GM12872 (cell line): Measurements from ENCODE around the gene INSC.

Source experiments
- TF ChIP-seq, protein P1 (sequence below): IDR thresholded peaks from 3 replicates; pipeline ENCODE4 v1.5.1; 2011; ENCODE audit warnings: low read depth, mild to moderate bottlenecking, low read length, moderate library complexity; ENCODE audit not compliant: insufficient read depth

The INSC gene

DNA sequence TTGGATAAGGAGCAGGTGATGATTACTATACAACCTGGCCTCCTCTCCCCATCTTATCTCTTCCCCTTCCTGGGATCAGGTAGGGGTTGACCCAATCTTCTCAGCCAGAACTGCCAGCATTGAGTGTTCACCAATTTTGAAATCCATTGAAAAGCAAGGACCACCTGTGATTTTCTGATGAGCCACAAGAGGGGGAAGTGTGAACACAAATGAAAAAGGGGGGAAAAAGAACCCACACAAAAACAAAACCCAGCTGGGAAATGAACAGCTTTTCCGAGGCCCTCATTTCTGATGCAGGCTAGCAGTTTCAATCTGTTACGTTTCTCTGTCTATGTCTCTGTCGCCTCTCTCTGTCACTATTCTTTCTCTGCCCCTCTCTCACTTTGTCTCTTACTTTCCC lies 161.9 kb downstream of the INSC start:
- TF ChIP-seq, protein P1, sequence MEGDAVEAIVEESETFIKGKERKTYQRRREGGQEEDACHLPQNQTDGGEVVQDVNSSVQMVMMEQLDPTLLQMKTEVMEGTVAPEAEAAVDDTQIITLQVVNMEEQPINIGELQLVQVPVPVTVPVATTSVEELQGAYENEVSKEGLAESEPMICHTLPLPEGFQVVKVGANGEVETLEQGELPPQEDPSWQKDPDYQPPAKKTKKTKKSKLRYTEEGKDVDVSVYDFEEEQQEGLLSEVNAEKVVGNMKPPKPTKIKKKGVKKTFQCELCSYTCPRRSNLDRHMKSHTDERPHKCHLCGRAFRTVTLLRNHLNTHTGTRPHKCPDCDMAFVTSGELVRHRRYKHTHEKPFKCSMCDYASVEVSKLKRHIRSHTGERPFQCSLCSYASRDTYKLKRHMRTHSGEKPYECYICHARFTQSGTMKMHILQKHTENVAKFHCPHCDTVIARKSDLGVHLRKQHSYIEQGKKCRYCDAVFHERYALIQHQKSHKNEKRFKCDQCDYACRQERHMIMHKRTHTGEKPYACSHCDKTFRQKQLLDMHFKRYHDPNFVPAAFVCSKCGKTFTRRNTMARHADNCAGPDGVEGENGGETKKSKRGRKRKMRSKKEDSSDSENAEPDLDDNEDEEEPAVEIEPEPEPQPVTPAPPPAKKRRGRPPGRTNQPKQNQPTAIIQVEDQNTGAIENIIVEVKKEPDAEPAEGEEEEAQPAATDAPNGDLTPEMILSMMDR: peak; percentile 13; the same call in 1 of the 3 replicates

DNA sequence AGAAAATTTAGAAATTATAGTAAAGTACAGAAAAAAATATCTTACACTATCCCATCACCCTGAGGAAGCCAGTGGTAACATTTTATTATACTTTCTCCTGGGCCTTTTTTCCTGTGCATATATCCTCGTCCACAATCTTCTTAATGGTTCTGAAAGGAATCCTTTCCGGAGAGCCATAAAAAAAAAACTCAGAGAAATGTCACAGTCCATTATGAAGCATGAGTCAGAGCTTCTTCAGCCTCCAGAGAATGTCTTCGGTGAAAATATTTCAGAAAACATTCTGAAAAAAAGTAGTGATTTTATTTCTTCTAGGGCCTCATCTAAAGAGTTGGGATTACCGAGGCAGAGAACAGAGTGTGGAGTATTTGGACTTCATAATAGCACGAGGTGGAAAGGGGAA lies 163.4 kb downstream of the INSC start:
- TF ChIP-seq, protein P1: no peak

DNA sequence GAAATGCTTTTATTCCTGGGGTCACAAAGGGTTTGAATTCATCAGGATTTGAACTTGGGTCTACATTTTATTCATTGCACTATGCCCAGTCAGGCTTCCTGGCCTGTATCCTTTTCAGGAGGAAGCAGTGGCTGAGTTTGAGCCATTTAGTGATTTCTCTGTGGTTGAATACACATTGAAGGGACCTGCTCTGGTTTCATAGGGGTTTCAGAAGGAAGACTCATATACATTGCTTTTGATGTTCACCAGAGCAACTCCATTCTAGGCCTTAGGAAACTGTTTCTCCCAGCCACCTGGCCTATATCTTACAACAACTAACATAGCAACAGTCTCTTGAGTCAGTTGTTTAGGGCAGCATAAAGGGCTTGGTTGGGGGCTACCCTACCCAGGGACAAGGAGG lies 165.7 kb downstream of the INSC start:
- TF ChIP-seq, protein P1: no peak

DNA sequence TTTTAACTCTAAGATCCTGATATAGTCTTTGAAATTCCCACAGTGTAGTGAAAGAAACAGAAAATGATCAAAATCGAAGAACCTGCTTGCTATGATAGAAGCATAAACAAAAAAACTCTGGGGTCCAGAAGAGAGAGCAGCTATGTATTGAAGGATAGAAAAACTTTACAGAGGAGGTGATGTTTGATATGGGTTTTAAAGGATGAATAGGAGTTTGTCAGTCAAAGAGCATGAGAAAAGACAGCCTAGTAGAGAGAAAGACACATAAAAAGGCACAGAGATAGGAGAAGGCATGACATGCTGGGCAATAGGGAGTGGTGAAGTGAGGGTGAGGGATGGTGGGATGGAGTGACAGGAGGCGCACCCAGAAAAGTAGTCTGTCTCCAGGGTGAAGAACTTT lies 168.0 kb downstream of the INSC start:
- TF ChIP-seq, protein P1: no peak

DNA sequence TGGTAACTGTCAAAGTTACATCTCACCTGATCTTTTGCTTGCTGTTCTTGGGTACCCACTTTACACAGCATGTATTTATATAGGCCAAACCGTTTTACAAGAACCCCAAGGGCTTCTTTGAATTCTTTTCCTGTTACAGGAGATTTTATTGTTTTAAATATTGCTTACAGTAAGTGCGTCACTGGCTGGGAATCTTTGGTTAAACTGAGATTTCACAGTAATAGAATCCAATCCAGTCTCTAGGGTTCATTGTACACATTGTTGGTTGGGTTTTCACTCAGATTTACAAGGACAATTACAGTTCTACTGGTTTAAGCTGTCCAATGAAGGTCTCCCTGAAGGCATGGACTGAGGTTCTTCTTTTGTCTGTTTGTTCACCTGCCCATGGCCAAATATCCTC lies 171.7 kb downstream of the INSC start:
- TF ChIP-seq, protein P1: no peak

DNA sequence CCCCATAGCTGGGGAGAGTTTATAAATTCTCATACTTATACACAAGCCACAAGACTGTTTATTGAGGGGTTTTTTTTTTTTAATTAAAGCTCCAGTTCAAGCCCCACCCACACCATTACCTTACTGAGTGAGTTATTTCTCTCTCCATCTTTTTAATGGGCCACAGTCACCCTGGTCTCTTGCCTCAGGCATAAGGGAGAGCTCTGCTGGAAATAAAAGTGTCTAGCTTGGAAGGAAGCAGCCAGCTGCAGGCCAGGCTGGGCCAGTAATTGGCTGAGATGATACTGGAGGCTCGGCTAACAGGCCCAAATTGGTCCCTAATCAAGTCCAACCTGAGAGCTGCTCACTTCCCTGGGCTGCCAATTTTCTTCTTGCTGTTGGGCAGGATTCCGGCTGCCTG lies 174.1 kb downstream of the INSC start:
- TF ChIP-seq, protein P1: no peak

DNA sequence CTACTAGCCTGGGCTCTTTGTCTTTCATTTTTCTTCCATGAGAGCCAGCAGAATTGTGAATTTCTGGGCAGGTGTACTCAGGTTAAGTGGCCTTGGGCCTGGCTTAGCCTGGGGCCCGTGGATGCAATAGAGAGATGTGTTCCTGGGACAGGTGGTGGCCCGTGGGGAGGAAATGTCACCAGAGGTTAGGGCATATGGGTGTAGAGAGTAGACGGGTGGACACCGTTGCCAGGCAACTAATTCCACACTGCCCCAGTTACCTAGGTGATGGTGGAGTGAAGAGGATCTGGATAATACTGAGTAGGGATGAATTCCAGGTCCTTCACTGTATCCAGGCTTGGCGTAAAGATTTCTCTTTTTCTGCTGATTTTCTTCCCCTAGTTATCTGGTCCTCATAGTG lies 175.0 kb downstream of the INSC start:
- TF ChIP-seq, protein P1: no peak

DNA sequence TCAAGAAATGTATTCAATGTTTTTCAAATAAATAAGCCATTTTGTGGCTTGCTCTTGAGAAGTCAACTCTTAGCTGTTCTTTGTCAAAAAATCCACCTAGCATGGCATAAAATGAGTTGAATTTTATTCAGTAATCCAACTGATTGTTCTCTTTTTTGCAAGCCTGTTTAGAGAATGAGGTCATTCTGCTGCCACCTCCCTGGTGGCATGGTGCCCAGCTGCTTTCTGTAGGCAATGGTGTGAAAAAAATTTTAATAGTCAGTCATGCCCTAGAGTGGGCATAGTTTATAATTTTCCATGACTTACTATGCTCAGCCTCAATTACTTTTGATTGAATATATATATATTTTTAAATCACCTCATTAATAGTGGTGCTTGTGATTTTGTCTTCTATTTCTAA lies 177.2 kb downstream of the INSC start:
- TF ChIP-seq, protein P1: no peak
